T-helper 2 cell treated with Interferon-gamma antibody and Interleukin-4, amounts not matched to agents 100 ng/mL and 5 ng/mL, for 36 hours (primary cell): ENCODE results near the gene AGAP4. TPM values are rescaled to one million over a fixed set of nuclear protein-coding genes. Genes with fewer than 3 reads are reported as not detected.
"Not testable (repeated sequence)": the region's sequence is repeated elsewhere in the genome, so short reads cannot be mapped to it uniquely, and the experiment has no call there.

ENCODE experiments used
- intact Hi-C: fragments of 100-400 bp; cut with micrococcal nuclease; formaldehyde crosslinking; loops from one replicate; pipeline ENCODE4 v1.15.1; 2023
- total RNA-seq: library from RNA; stranded (reverse); gene quantifications from 2 replicates; pipeline ENCODE4 v1.2.3, GENCODE V29; 2022

The AGAP4 gene
- total RNA-seq: 19.8 and 22.0 TPM in 2 replicates

GRCh38 chr10:45847400-45847799 is at the start of gene AGAP4:
TSS of gene AGAP4 (minus strand) at chr10:45847500. CDS start at chr10:45847347, 153 bp downstream.
- intact Hi-C loops: not testable (repeated sequence)

- intact Hi-C loops: not testable (repeated sequence)
Observed at GRCh38 chr10:45890721-45891120, 43.4 kb upstream of the AGAP4 start.

- intact Hi-C loops: not testable (repeated sequence)
Observed at GRCh38 chr10:45889539-45890230, 42.4 kb upstream of the AGAP4 start.

DNA sequence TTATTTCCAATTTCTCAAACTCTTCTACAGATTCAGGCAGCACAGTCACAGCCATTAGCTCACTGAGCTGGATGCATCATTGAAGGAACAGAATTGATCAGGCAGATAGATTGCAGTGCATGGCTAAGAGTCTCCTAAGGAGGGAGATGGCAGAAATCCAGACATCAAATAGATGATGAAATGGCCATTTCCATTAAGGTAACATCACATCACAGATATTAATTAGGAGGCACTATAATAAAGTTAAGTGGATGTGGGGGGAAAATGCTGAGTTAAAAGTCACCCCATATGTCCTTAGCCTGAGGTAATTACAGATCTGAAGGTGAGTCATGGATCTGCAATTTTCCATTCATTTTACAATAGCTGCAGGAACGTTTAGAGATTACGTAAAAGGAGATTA is 35.6 kb upstream of the AGAP4 start:
- intact Hi-C loops: not testable (repeated sequence)

- intact Hi-C loops: not testable (repeated sequence)
Observed at GRCh38 chr10:45865404-45865803, 18.1 kb upstream of the AGAP4 start.

GRCh38 chr10:45864264-45864663 is 17.0 kb upstream of the AGAP4 start:
- intact Hi-C loops: not testable (repeated sequence)

GRCh38 chr10:45863632-45864031 is 16.3 kb upstream of the AGAP4 start:
- intact Hi-C loops: not testable (repeated sequence)

DNA sequence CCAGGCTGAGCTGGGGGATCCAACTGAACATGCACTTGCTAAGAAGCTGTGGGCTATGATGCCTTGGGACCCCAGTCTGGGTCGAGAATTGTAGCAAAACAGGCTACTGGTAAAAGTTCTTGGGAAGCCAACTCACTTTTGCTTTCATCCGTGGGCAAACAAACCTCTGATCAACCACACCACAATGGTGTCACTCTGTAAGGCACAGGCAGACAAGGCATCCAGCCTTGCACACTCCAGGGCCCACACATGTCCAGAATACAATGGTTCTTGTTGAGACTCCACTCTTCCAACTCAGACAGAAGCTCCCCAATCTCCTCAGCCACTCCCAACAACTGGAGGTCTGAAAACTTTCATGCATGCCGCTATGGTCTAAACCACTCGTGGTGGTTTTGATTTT is 10.6 kb upstream of the AGAP4 start:
- intact Hi-C loops: not testable (repeated sequence)

DNA sequence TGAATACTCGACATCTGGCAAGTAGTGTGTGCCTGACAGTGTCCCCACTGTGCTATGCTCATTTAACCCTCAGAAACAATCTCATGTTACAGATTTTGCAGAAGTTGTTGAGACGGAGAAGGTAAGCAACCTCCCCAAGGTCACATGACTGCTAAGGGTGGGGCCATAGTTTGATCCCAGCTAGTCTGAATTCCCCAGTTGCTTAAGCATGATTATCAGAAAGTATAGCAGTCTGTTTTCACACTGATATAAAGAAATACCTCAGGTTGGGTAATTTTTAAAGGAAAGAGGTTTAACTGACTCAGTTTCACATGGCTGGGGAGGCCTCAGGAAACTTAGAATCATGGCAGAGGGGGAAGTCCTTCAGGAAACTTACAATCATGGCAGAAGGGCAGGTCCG is 1.2 kb upstream of the AGAP4 start:
- intact Hi-C loops: not testable (repeated sequence)

GRCh38 chr10:45822918-45823317 is 24.4 kb downstream of the AGAP4 start:
- intact Hi-C loops: not testable (repeated sequence)

- intact Hi-C loops: not testable (repeated sequence)
Observed at GRCh38 chr10:45820107-45820830, 27.0 kb downstream of the AGAP4 start.

DNA sequence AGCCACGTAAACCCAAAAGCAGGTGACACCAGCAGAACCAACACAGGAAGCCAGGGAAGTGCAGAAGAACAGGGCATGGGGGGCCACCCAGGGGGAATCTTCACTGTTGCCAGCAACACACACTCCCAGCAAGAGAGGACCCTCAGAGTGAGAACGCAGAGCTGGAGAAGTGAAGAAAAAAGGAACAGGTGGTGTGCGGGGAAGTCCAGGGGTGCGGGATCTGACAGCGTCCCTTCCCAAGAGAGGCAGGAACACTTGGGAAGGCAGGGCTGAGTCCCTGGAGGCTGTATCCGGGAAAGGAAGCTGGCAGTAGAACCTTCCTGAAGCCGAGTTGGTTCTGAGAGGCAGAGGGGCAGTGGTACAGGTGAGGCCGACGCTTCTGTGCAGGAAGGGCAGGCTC is 27.7 kb downstream of the AGAP4 start:
- intact Hi-C loops: no loop called here

- intact Hi-C loops: no loop called here
Observed at GRCh38 chr10:45817912-45818311, 29.4 kb downstream of the AGAP4 start.

- intact Hi-C loops: no loop called here
Observed at GRCh38 chr10:45817130-45817859, 30.0 kb downstream of the AGAP4 start.

DNA sequence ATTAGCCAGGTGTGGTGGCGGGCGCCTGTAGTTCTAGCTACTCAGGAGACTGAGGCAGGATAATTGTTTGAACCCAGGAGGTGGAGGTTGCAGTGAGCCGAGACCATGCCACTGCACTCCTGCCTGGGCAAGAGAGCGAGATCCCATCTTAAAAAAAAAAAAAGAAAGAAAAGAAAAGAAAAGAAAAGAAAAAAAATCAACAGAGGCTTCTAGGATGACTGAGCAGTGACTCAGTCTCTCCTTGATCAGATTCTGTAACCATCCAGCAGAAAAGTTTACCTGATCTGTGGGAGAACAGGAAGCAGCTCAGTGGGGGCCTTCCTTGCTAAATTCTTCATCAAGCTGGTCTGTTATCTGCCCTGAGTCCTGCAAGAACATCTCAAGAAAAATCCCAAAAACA is 33.2 kb downstream of the AGAP4 start:
- intact Hi-C loops: not testable (repeated sequence)

DNA sequence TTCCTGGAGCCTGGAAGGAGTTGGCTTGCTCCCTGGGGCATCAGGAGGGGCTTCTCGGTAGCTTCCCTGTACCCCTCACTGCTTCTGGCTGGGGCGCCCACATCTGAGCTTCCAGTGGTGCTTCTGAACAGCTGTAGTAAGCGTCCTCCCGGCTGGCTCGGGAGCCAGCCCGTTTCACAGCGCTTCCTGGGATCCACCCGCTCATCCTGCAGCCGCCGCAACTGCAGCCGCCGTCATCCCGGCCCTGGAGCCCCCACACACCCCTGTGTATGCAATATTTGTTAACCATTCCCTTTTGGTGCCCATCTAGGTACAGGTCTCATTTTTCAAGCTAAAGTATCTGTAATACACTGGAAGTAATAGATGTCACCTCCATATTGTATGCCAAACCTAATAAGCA is 34.3 kb downstream of the AGAP4 start:
- intact Hi-C loops: not testable (repeated sequence)

DNA sequence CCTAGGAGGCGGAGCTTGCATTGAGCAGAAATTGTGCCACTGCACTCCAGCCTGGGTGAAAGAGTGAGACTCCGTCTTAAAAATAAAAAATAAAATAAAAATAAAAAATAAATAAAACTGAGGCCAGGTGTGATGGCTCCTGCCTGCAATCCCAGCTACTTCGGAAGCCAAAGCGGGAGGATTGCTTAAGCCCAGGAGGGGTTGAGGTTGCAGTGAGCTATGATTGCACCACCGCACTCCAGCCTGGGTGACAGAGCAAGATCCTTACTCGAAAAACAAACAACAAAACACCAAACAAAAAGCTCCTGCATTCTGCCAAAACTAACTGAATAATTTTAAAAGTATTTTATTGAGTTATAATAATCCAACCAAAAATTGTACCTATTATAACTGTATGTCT is 36.2 kb downstream of the AGAP4 start:
- intact Hi-C loops: no loop called here

DNA sequence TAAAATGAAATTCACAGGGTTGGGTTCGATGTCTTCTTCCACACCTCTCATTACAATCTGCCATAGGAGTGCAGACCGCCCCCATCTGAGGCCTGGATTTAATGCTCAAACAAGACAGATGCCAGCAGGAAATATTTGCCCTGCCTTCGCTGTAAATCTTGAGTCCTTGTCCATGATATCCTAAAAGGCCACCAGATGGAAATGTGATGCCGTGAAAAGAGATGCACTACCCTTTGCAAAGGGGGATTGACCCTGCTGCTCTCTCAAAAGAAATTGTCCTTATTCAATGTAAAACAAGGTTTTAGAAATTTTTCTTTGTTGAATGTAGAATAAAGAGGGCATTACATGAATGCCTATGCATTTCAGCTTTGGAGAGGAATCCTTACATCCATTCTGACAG is 37.5 kb downstream of the AGAP4 start:
- intact Hi-C loops: loop anchor here (10.0 kb wide), 1 partner anchor 345 kb away; no protein-coding TSS in a partner anchor

DNA sequence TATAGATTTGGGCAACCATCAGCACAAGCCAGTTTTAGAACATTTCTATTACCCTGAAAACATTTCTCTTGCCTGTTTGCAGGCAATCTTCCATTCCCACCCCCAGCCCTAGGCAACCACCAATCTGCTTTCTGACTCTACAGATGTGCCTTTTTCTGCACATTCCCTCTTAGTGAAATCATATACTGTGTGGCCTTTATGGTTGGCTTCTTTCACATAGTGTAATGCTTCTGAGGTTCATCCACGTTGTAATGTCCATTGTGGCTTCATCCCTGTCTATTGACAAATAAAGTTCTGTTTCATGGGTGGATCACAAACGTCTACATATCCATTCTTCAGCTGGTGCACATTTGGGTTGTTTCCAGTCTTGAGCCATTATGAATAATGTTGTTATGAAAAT is 42.3 kb downstream of the AGAP4 start:
- intact Hi-C loops: loop anchor here (10.0 kb wide), 1 partner anchor 340 kb away; no protein-coding TSS in a partner anchor

DNA sequence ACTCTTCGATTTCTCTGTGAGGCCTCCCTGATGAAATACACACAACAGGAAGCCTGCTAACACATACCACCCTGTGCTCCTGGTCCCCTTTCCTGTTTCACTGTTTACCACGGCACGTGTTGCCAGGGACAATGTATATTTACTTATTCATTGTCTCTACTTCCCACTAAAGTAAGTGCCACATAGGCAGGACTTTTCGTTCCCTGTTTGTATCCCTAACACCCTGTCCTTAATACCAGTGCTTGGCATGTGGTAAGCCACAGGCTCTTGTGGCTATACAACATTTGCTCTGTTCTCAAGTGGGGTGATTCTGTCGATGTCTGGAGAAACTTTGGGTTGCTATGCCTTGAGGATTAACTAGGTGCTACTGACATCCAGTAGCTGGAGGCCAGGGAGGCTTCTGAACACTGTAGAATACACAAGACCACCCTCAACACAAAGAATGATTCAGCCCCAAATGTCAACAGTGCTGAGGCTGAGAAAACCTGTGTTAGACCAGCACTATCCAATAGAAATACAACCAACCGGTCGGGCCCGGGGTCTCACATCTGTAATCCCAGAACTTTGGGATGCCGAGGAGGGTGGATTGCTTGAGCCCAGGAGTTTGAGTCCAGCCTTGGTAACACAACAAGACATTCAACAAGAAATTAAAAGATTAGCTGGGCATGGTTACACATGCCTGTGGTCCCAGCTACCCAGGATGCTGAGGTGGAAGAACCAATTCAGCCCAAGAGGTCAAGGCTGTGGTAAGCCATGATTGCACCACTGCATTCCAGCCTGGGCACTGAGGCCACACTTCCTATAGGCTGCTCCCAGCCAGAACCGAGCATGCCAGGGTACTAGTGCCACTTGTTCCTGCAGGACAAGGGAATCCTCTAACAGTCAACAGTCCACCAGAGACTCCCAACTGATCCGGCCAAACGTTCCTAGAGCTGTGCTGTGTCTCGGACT is 44.0 kb downstream of the AGAP4 start:
- intact Hi-C loops: loop anchor here (10.0 kb wide), 1 partner anchor 339 kb away; no protein-coding TSS in a partner anchor

DNA sequence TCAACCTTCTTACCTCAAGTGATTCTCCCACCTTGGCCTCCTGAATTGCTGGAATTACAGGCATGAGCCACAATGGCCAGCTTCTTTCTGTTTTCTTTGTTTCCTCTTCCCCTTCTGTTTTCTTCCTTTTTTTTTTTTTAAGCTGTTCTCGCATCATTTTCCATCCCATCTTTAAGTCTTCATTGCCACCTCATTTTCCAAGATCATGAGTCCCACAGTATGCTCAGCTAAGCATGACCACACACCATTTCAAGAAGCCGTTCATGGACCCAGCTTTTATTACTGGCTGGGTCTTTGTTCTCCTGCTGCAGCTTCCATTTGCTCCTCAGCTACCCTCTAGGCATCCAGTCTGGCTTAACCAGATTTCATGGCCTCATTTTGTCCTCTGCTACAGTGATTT is 52.5 kb downstream of the AGAP4 start:
- intact Hi-C loops: not testable (repeated sequence)
